HepG2 (cell line): ENCODE results near the gene SLCO4A1. TPM values are rescaled to one million over a fixed set of nuclear protein-coding genes. Genes with fewer than 3 reads are reported as not detected.

Experiments used
- GATAD1 ChIP-seq: IDR thresholded peaks from 2 replicates; pipeline ENCODE4 v1.6.1; 2016; ENCODE audit warnings: missing genetic modification reagents, missing compliant biosample characterization
- KDM2A ChIP-seq: sonication (generic); formaldehyde crosslinking; IDR thresholded peaks from 2 replicates; pipeline ENCODE4 v1.4.0; 2020; ENCODE audit warnings: low read depth, missing genetic modification reagents, borderline replicate concordance
- MAX ChIP-seq: IDR thresholded peaks from 2 replicates; pipeline ENCODE4 v1.6.1; 2012; ENCODE audit warnings: inconsistent platforms
- MTF2 ChIP-seq: sonication (generic); formaldehyde crosslinking; IDR thresholded peaks from 2 replicates; pipeline ENCODE4 v1.5.0; 2020; ENCODE audit warnings: missing genetic modification reagents, borderline replicate concordance
- PPARG ChIP-seq: conservative IDR thresholded peaks from 2 replicates; pipeline ENCODE4 v1.6.1; 2016; ENCODE audit warnings: missing biosample characterization, missing genetic modification reagents
- SMAD1 ChIP-seq: sonication (generic); formaldehyde crosslinking; IDR thresholded peaks from 2 replicates; pipeline ENCODE4 v1.4.0; 2020; ENCODE audit warnings: missing genetic modification reagents, low read depth, mild to moderate bottlenecking, borderline replicate concordance
- TRIM22 ChIP-seq: fragments of 450-650 bp; IDR thresholded peaks from 2 replicates; pipeline ENCODE4 v1.6.1; 2017
- U2AF1 ChIP-seq: fragments of 200-400 bp; formaldehyde crosslinking; optimal IDR thresholded peaks from 2 replicates; pipeline ENCODE3; 2017; ENCODE audit warnings: mild to moderate bottlenecking, low read depth, low read length
- ZKSCAN8 ChIP-seq: IDR thresholded peaks from 2 replicates; pipeline ENCODE4 v1.6.1; 2016; ENCODE audit warnings: borderline replicate concordance, missing genetic modification reagents, missing compliant biosample characterization
- ZNF101 ChIP-seq: sonication (generic); formaldehyde crosslinking; IDR thresholded peaks from 2 replicates; pipeline ENCODE4 v1.4.0; 2020; ENCODE audit warnings: mild to moderate bottlenecking, low read depth, missing genetic modification reagents, borderline replicate concordance
- ZNF570 ChIP-seq: sonication (generic); formaldehyde crosslinking; IDR thresholded peaks from 2 replicates; pipeline ENCODE4 v1.4.0; 2020; ENCODE audit warnings: mild to moderate bottlenecking, missing genetic modification reagents, borderline replicate concordance
- ZNF605 ChIP-seq: sonication (generic); formaldehyde crosslinking; IDR thresholded peaks from 2 replicates; pipeline ENCODE4 v1.8.0; 2022; ENCODE audit warnings: mild to moderate bottlenecking, missing genetic modification reagents
- polyA plus RNA-seq, 8 experiments: library from polyadenylated mRNA; depleted of rRNA in 3 of 8; stranded (reverse) in 7 of 8; unstranded in 1 of 8; fragments of >200 nt; fragmentation: Illumina TruSeq in 4 of 8; extraction: Trizol in 4 of 8; gene quantifications; 2 replicates each; pipeline versions ENCODE4 v1.2.1 to v1.2.3, GENCODE V29; 2011 to 2016; ENCODE audit warnings: low read depth in 4 of 8, missing spikeins in 1 of 8, mixed read lengths in 1 of 8; ENCODE audit not compliant: insufficient read depth in 1 of 8
- total RNA-seq, 5 experiments: library from RNA; depleted of rRNA; stranded (reverse); fragments of >200 nt; fragmentation: Illumina TruSeq; extraction: Trizol; gene quantifications; 2 replicates each; pipeline ENCODE4 v1.2.3, GENCODE V29; 2016; ENCODE audit warnings: low read depth in 1 of 5
- TF ChIP-seq, protein P1 (sequence below): IDR thresholded peaks from 2 replicates; pipeline ENCODE4 v1.6.1; 2016
- TF ChIP-seq, protein P2 (sequence below): sonication (generic); formaldehyde crosslinking; IDR thresholded peaks from 2 replicates; pipeline ENCODE4 v1.5.0; 2020; ENCODE audit warnings: mild to moderate bottlenecking, missing genetic modification reagents
- TF ChIP-seq, protein P3 (sequence below): sonication (generic); formaldehyde crosslinking; IDR thresholded peaks from 2 replicates; pipeline ENCODE4 v1.8.1; 2023; ENCODE audit warnings: missing genetic modification reagents, mild to moderate bottlenecking, borderline replicate concordance
- TF ChIP-seq, protein P4 (sequence below): sonication (generic); formaldehyde crosslinking; IDR thresholded peaks from 2 replicates; pipeline ENCODE4 v1.4.0; 2020; ENCODE audit warnings: missing genetic modification reagents
- TF ChIP-seq, protein P5 (sequence below): sonication (generic); formaldehyde crosslinking; IDR thresholded peaks from 2 replicates; pipeline ENCODE4 v1.5.0; 2020; ENCODE audit warnings: mild to moderate bottlenecking, low read depth, missing genetic modification reagents, borderline replicate concordance

Gene SLCO4A1
- total and polyA plus RNA-seq, 2 of the 13 experiments (the other 11 are each of a cell fraction or from before 2014, with no cell fraction given) = 55.5 to 112 TPM

DNA sequence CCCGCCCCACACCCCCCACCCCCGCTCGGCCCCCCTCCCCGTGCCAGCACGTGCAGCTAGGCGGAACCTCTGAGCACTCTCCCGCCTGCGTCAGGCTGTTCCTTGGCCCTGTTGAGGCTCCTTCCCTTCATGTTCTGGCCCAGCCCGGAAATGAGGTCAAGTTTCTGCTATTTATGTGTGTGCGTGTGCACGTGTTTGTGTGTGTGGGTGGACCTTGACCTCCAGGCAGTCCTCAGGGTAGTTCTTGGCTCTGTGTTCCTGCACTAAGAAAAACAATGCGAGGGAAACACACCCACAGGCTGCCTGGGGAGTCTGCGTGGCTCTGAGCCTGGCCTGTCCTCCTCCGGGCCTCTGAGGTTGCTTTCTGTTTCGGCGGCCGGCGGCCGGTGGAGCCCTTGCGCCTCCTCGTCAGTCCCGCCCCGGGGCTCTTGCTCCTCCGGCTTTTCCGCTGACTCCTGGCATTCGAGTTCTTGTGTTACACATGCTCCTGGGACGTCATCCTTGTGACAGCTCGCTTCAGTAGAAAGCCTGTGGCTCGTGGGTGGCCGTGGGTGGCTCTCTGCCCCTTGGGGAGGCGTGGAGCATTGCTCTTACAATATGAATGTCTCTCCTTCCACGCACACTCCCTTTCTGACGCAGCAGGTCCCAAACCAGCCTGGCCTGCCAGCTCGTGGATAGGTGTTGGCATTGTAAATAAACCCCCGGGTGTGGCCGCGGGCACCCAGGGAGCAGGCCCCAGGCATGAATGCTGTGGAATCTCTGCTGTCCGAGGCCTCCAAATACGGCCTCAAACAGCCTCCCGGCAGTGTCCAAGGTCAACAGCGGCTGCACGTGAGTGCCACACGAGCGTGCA is 10.0 kb downstream of the SLCO4A1 start (continued):
- TF ChIP-seq ZKSCAN8 (CRISPR knock-in tag) = no peak; the same call in 1 of the 2 replicates
- peak; percentile 97 for TF ChIP-seq MAX
- TF ChIP-seq ZNF101 (CRISPR knock-in tag) = no peak
- peak; percentile 92 for TF ChIP-seq ZNF605 (CRISPR knock-in tag)
- no peak for TF ChIP-seq ZNF570 (CRISPR knock-in tag)
- TF ChIP-seq TRIM22 = no peak
- TF ChIP-seq, protein P1, sequence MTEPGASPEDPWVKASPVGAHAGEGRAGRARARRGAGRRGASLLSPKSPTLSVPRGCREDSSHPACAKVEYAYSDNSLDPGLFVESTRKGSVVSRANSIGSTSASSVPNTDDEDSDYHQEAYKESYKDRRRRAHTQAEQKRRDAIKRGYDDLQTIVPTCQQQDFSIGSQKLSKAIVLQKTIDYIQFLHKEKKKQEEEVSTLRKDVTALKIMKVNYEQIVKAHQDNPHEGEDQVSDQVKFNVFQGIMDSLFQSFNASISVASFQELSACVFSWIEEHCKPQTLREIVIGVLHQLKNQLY (CRISPR knock-in tag) = peak; percentile 98
- TF ChIP-seq, protein P2, sequence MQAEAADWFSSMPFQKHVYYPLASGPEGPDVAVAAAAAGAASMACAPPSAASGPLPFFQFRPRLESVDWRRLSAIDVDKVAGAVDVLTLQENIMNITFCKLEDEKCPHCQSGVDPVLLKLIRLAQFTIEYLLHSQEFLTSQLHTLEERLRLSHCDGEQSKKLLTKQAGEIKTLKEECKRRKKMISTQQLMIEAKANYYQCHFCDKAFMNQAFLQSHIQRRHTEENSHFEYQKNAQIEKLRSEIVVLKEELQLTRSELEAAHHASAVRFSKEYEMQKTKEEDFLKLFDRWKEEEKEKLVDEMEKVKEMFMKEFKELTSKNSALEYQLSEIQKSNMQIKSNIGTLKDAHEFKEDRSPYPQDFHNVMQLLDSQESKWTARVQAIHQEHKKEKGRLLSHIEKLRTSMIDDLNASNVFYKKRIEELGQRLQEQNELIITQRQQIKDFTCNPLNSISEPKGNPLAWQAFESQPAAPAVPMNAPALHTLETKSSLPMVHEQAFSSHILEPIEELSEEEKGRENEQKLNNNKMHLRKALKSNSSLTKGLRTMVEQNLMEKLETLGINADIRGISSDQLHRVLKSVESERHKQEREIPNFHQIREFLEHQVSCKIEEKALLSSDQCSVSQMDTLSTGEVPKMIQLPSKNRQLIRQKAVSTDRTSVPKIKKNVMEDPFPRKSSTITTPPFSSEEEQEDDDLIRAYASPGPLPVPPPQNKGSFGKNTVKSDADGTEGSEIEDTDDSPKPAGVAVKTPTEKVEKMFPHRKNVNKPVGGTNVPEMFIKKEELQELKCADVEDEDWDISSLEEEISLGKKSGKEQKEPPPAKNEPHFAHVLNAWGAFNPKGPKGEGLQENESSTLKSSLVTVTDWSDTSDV (CRISPR knock-in tag) = no peak
- TF ChIP-seq U2AF1 = peak; percentile 50
- TF ChIP-seq SMAD1 (CRISPR knock-in tag) = peak; percentile 69; the same call in 1 of the 2 replicates
- TF ChIP-seq, protein P3, sequence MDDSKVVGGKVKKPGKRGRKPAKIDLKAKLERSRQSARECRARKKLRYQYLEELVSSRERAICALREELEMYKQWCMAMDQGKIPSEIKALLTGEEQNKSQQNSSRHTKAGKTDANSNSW (CRISPR knock-in tag) = no peak; the same call in 1 of the 2 replicates
- TF ChIP-seq MTF2 (CRISPR knock-in tag) = no peak
- TF ChIP-seq, protein P4, sequence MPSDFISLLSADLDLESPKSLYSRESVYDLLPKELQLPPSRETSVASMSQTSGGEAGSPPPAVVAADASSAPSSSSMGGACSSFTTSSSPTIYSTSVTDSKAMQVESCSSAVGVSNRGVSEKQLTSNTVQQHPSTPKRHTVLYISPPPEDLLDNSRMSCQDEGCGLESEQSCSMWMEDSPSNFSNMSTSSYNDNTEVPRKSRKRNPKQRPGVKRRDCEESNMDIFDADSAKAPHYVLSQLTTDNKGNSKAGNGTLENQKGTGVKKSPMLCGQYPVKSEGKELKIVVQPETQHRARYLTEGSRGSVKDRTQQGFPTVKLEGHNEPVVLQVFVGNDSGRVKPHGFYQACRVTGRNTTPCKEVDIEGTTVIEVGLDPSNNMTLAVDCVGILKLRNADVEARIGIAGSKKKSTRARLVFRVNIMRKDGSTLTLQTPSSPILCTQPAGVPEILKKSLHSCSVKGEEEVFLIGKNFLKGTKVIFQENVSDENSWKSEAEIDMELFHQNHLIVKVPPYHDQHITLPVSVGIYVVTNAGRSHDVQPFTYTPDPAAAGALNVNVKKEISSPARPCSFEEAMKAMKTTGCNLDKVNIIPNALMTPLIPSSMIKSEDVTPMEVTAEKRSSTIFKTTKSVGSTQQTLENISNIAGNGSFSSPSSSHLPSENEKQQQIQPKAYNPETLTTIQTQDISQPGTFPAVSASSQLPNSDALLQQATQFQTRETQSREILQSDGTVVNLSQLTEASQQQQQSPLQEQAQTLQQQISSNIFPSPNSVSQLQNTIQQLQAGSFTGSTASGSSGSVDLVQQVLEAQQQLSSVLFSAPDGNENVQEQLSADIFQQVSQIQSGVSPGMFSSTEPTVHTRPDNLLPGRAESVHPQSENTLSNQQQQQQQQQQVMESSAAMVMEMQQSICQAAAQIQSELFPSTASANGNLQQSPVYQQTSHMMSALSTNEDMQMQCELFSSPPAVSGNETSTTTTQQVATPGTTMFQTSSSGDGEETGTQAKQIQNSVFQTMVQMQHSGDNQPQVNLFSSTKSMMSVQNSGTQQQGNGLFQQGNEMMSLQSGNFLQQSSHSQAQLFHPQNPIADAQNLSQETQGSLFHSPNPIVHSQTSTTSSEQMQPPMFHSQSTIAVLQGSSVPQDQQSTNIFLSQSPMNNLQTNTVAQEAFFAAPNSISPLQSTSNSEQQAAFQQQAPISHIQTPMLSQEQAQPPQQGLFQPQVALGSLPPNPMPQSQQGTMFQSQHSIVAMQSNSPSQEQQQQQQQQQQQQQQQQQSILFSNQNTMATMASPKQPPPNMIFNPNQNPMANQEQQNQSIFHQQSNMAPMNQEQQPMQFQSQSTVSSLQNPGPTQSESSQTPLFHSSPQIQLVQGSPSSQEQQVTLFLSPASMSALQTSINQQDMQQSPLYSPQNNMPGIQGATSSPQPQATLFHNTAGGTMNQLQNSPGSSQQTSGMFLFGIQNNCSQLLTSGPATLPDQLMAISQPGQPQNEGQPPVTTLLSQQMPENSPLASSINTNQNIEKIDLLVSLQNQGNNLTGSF (CRISPR knock-in tag) = no peak; the same call in 1 of the 2 replicates
- peak; percentile 74 for TF ChIP-seq GATAD1
- peak; percentile 72 for TF ChIP-seq KDM2A (CRISPR knock-in tag)
- TF ChIP-seq, protein P5, sequence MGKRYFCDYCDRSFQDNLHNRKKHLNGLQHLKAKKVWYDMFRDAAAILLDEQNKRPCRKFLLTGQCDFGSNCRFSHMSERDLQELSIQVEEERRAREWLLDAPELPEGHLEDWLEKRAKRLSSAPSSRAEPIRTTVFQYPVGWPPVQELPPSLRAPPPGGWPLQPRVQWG (CRISPR knock-in tag) = no peak
- TF ChIP-seq PPARG = 0 out of 2 replicates have a peak, but pooled peaks have one; percentile 37
